GM21515 (cell line): Measurements from ENCODE around the gene TSC22D1.

ENCODE experiments used
- ATAC-seq: cut with Tn5 transposase; IDR thresholded peaks from one replicate; pipeline ENCODE4 v1.9.1; 2021; ENCODE audit not compliant: unreplicated experiment

TSC22D1 gene

DNA sequence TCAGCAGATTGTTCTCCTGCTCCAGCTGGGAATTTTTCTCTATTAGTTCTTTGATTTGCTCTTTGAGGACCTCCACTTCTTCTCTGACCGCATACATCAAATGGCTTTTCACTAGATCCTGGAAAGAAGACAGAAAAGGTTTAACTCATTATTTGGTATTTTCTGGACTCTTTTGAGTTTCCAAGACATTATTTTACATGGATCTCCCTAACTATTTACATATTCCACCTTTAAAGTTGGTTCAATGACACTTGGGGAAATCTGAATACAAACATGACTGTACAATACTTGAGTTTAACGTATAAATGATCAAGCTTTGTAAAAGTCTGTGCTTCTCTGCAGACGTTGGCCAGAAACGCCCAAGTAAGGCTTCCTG is 141.4 kb downstream of the TSC22D1 start:
- no peak for ATAC-seq

DNA sequence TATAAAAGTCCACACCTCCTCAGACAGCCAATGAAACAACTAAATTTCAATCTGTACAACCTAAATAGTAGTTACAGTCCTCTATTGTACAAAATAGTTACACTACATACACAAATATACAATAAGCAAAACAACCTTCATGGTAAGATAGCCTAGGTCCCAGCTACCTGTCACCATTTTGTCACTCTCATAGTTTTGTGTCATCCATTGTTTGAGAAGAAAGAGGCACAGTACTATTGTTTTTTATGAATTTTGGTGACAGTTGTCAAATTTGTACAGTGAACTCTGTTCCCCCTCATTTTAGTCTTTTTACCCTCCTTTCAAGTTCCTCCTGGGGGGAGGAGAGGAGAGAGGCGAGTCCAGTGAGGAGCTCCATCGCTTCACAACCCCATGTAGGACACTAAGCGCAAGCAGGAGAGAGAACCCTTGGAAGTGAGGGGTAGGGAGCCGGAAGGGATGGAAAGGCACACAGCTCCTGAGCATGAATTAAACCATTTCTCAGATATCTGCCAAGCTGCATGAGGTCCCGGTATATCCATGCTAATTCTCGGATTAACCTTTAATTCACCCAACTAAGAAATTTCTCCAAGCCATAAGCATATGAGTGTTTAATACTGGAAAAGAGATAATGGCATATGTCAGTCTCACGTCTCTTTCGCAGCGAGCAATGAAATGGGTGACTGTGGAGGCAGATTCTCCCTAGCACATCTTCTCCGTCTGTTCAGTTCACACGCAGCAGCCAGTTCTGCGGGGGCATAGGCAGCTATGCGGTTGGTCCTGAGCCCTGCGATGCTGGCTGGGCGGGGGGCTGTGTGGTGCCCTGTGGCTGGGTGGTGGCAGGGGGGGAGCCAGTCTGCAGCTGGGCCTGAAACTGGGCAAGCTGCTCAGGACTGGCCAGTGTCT is 142.0 kb downstream of the TSC22D1 start:
- no peak for ATAC-seq

DNA sequence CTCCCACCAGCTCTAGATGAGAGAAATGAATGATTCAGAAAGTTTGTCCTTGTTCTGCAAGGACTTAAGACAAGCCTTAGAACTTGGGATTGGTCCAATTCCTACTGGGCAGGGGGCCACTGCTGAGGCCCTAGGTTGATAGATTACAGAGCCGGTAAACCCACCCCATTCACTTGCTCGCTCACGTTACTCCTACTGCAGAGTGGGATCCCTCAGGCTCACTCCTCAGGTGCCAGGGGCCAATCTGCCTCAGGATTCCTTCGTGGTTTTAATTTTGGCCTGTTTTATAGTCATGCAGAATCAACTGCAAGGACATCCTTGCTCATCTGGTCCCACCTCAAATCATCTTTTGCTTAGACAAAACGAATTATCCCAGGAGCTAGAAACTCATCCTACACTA is 143.5 kb downstream of the TSC22D1 start:
- ATAC-seq = no peak

DNA sequence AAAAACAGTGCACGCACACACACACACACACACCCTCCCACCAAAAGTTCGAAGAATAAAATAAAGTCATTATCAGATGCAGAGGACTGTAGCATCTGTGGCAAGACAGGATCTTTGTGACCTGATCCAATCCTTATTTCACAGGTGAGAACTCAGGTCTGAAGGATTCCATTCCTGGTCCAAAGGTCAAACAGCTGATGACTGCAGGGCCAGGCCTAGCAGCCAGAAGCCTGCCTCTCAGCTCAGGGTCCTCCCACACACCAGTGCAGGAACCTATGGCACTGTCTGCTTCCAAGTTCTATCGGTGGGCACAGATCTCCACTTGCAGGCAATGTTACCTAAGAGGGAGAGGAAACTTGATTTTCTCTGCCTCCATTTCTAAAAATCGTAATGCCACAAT is 145.0 kb downstream of the TSC22D1 start:
- ATAC-seq = no peak

DNA sequence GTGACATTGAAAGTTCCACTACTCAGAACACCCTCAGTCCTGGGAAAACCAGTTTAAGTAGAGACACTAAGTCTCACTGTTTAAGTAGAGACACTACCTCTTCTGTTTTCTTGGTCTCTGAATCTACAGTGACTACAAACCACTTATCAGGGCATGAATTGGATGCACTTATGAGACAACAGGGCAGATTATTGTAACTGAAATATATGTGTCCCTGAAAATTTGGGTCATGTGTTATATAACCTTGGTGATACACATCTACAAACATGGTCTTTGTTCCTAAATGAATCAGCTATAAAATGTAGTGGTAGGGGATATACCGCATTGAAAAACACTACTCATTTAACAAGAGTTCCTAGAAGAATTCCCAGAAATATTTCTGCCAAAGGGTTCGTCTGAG is 146.8 kb downstream of the TSC22D1 start:
- ATAC-seq = no peak

DNA sequence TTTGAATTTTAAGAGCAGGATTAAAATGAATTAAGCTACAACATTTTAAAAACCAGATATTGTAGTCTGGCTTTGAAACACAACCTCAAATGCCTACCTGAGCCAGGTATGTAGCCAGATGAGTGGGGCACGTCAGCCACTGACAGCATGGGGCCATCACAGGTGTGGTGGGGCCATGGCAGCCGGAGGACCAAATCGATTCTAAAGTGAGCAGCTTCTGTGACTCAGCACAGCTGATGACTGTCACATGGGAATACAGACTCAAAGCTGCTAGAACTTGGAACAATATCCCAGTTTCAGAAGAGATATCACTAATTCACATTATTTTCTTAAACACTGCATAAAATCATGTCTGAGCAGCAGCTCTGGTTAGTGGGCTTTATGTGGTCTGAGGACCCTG is 149.7 kb downstream of the TSC22D1 start:
- no peak for ATAC-seq

DNA sequence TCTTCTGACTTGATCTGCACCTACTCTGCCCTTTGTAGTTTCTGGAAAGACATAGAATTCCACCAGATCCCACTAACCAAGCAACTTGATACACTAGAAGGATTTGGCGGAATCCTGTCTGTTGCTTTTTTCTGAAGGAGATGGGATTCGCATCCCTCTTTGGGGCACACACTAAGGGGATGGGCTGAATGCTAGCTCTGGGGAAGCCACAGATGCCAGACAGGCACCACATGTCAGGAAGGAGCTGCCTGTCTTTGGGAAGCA is 150.4 kb downstream of the TSC22D1 start:
- no peak for ATAC-seq

DNA sequence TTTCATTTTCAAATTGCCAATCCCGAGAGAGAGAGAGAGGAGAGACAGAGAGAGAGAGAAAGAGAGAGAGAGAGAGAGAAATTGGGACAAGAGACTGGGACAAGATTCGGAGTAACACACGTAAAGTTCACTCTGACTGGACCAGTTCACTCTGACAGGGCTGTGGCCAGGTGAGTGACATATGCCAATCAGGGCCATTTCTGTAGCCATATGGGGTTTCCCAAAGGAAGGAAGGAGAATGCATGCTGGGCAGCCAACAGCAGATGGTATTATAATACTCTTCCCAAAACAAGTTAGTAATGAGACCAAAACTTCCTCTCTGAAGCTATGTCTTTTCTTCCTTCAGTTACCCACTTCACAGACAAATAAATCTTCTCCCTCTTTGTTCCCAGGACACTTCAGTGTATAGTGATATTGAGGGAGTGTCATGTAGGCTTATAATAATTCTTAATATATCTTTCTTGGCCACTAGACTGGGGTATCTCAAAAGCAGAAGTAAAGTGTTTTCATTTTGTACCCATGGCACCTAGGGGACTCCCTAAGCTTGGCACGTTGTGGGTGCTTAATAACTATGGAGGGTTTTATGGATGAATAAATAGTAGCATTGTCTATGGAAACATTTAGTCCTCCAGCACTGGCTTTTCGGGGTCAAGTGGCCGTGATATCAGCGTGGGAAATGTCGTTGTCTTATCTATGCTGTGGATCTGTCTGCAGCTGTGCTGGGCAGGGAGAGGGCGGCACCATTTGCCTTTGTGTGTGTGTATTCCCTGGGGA is 150.9 kb downstream of the TSC22D1 start:
- ATAC-seq = no peak

DNA sequence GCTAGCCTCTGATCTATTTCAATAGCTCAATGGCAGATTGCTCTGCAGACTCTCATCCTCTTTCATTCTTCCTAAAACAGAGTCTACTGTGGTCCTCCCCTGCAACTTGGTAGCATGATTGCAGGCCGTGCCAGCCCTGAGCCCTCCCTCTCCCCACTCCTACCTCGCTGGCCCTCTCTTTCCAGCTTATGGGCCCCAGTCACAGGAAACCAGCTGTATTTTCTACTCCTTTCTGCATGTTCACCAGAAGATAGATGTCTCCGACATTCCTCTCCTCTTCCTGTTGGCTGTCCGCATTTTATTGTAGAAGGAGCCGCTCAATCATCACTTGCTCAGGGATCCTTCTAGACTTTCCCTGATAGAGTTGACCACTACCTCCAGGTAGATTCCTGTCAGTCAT is 152.3 kb downstream of the TSC22D1 start:
- no peak for ATAC-seq

DNA sequence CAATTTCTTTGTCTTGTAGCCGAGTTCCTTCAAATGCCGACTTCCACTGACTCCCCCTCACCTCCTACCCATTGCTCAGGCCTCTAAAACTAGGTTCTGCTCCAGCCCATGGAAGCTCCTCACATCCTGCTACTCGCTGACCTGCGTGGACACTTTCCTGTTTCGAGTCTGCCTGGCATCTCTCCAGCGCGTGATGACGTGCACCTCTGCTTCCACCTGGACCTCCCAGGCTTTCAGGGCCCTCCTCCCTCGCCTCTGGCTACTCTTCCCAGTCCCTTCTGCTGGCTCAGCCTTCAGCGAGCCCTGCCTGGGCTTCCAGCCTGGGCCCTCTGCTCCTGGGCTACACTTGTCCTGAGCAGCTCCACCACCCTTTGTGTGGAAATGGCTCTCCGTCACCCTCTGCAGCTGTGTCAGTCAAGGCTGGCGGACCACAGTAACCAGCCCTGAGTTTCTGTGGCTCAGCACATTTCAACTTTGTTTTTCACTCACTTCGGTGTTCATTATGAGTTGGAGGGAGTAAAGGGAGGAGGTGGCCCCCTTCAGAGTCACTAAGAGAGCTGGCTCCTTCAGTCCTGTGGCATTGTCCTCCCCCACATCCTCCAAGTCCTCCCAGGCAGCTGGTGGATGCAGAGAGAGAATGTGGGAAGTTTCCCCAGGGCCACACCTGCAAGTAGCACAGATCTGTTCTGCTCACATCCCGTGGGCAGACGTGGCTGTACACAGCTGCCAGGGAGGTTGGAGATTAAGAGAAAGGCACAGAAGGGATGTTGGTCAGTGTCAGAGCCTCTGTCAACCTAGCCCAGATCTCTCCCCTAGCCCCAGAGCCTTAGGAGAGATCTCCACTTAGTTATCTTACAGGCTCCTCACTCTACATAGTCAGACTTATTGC is 153.1 kb downstream of the TSC22D1 start:
- ATAC-seq = no peak

DNA sequence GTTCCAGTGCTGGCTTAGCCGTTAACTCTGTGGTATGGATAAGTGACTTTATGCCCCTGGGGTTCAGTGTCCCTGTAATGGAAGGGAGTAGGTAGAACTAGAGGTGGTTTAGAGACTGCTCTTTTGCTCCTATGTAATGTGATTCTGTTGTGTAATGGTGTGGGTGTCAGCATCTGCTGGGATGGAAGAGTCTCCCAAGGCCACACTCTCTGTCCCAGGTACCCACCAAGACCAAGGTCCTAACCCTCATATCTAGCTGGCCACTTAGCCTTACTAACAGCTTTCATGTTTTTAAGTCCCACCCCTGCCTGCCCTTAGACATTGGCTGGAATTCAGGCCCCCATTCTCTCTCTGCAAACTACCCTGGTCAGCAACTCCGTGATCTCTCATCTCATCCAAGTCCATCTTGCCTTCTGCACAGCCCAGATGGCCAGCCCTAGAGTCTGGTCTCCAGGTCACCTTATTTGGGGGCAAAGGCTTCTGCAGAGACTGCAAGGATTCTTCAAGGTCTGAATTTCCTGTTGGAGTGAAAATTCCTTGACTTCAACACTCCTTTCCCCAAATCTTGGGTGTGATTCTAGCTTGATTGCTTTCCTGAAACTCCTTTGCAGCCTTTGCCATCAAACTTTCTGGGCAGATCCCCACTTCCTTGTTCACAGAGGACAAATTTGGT is 154.1 kb downstream of the TSC22D1 start:
- no peak for ATAC-seq

DNA sequence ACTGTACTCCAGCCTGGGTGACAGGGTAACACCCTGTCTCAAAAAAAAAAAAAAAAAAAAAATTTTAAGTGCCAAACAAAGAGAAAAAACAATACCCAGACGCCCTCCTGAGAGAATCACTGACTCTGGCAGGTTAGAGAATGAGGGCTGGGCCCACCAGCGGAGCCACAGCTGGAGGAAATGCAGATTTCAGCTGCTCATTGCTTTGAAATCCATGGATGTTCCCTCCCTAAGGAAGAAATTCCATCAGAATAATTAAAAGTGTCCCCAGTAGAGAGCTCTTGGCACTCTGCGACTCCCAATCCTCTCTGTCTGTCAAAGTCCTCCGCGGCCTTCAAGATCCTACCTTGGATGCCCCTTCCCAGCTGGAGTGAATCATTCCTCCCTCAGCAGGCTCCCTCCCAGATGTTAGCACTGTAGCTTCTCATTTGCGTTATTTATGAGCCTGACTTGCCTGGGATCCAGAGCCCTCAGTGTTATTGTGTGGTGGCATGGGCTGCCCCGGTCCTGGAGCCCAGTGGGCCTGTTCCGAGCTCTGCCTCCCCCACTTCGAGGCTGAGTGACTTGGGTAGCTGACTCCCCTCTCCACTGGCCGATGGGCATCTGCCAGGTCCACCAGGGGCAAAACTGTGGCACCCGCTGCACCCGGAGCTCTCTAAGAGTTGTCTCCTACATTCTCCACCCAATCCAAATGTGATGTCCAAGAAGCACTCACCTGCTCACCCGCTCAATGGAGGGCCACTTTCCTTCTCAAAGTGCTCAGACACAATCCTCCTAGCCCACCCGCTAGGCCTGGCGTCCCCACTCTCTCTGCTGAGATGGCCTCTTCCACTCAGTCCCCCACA is 155.5 kb downstream of the TSC22D1 start:
- ATAC-seq = no peak

DNA sequence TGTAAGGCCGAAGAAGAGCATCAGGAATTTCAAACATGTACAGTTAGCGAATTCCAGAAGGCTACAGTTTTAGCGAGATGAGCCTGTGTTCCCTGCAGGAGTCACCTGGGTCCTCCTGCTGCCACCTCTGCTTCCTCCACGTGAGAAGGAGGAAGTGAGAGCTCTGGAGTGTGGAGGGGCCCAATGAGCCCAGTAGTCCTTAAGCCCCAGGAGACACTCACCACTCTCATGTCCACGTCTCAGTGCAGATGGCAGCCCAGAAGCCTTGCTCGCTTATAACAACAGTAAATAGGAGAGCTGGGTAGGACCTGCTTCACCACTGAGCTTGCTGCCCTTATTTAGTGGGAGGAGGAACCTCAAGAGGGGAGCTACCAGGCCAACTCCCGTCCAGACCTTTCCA is 158.3 kb downstream of the TSC22D1 start:
- ATAC-seq = no peak

DNA sequence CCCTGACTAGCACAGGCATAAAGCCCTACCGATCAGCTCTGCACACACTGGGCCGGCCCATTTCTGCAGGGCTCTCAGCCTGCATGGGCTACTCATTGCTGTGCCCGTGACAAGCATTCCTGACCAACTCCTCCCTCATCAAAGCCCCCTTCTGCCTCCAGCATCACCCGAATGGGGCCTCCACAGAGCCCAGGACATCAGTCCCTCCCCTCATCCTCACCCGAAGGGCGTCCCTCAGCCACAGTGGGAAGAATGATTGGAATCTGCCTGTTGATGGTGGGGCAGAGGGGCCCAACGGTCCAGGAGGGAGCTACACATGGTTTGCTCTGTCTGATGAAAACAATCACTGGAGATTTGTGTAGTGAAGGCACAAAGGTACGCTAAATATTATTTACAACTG is 158.7 kb downstream of the TSC22D1 start:
- ATAC-seq = no peak

DNA sequence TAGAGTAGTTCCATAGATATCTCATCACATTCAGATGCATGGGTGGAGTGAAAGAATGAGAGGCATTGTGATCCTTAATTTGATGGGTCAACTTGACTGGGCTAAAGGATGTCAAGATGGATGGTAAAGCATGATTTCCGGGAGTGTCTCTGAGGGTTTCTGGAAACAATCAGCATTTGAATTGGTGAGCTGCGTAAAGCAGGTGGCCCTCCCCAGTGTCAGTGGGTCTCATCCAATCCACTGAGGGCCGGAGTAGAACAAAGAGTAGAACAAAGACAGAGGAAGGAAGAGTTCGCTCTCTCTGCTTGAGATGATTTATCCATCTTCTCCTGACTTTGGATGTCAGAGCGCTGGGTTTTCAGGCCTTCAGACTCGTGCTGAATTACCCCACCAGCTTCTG is 159.4 kb downstream of the TSC22D1 start:
- ATAC-seq = no peak

DNA sequence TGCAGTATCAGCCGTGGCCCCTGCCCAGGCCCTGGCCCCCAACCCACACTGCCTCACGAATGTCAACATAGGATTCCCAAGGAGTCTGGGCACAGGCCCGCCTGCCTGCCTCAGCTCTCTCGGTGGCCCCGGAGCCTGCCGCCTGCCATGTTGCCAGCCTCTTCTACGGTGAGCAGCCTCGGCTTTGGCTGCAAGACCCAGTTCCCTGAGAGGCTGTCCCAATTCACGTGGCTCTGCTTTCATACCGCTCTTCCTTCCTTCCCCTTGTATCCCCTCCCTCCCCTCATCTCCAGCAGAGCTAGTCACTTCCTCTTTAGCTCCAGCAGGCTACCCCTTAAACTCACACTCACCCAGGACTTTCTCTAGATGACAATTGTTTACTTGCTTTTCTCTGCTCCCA is 159.8 kb downstream of the TSC22D1 start:
- no peak for ATAC-seq

DNA sequence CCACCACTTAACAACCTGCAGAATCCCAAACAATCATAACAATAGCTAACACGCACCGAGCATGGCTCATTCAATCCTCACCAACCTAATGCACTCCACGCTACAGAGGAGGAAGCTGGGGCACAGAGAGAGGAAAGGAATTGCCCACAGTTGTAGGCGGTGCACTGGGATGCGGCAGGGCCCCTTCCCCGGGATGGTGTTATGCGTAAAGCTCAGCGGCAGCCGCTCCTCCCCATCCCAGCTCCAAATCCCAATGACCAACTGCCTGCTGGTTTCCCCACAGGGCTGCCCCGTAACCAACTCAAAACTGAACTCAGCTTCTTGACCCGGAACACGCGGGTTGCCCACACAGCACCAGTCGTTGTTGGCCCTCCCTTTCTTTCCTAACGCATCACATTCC is 160.3 kb downstream of the TSC22D1 start:
- no peak for ATAC-seq

DNA sequence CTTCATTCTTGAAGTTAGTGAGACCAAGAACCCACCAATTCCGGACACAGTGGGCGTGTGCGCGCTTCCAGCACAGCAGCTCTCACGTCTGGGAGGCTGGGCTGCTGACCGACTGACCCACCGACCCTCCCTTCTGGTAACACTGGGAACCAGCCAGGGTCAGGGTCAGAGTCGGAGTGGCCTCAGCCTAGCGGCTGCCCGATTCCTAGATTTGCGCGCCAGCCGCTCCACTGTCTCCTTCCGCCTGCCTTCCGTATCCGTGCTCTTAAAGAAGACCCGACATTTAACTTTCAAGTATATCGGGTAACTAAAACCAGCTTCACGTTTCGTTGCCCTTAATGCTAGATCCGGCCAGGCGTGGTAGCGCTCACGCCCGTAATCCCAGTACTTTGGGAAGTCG is 161.4 kb downstream of the TSC22D1 start:
- no peak for ATAC-seq

DNA sequence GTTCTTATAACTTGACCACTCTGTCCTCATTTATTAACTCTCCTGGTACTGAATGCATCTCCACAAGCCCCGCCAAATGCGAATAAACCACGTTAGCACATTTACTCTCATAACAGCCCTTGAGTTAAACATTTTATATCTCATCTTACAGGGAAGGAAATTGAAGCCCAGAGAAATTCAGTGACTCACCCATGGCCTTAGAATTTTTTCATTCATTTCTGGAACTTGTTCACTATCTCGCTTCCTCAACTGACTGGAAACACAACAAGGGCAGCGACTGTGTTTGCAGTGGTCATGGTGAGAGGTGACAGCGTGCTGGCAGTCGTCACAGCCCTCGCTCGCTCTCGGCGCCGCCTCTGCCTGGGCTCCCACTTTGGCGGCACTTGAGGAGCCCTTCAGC is 163.0 kb downstream of the TSC22D1 start:
- no peak for ATAC-seq

DNA sequence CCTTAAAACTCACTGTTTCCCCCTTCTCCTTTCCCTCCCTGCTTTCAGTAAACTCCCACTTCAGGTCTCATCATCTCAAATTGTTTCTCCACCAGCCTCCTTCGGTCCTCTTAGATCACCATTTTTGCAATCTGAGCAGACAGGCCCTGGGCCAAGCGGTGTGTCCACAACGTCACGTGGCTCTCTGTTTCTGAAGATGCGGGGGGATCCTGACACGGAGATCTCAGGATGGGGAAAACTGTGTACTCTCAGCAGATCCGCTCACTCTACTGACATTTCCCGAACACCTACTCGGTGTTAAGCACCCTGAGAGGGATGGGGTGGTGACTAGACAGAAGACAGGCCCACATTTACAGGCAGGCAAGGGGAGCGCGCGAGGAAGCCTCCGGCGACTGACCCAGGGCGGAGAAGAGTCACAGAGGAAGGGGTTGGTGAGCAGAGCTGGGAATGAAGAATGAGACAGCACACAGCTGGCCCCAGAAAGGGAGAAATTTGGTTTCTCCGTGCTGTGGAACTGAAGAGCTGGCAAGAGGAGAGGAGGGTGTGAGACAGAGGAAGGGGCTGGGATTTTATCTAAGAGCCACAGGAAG is 163.7 kb downstream of the TSC22D1 start:
- no peak for ATAC-seq
